Activated naive CD8-positive, alpha-beta T cell treated with anti-CD3 and anti-CD28 coated beads, Interleukin-2, amount 10 ng/mL, durations not matched to agents 7 days and 5 days (primary cell): ENCODE data around the gene CATSPER3. TPM values are rescaled to one million over a fixed set of nuclear protein-coding genes. Genes with fewer than 3 reads are reported as not detected.
A peak's percentile ranks its signal among the peaks of the same experiment; 100 is the strongest.

Experiments
- ATAC-seq: fragments of 150-1000 bp; cut with Tn5 transposase; one replicate; pipeline ENCODE4 v1.10.0; 2021; ENCODE audit warnings: low read depth, moderate library complexity
- POLR2A ChIA-PET: fragments of 350-600 bp; sonication (Branson Sonifier 250); formaldehyde crosslinking; loops from one replicate; lab custom pipeline; 2021; ENCODE audit warnings: antibody characterized with exemption; lab: Charles Lee
- DNase-seq: peaks from one replicate; pipeline ENCODE4 v3.0.0; 2021
- H3K27ac Mint-ChIP-seq: one replicate; pipeline ENCODE4 v1.8.0; 2022; ENCODE audit warnings: mild to moderate bottlenecking, mixed read lengths
- H3K27me3 Mint-ChIP-seq: one replicate; pipeline ENCODE4 v1.8.0; 2022; ENCODE audit warnings: mild to moderate bottlenecking, moderate library complexity, mixed read lengths
- H3K36me3 Mint-ChIP-seq: one replicate; pipeline ENCODE4 v1.8.0; 2021; ENCODE audit warnings: mild to moderate bottlenecking, mixed read lengths
- H3K4me1 Mint-ChIP-seq: one replicate; pipeline ENCODE4 v1.8.0; 2021; ENCODE audit warnings: mixed read lengths
- H3K4me3 Mint-ChIP-seq: one replicate; pipeline ENCODE4 v1.8.0; 2022; ENCODE audit warnings: mild to moderate bottlenecking, moderate library complexity, mixed read lengths
- H3K9me3 Mint-ChIP-seq: one replicate; pipeline ENCODE4 v1.8.0; 2021; ENCODE audit warnings: mixed read lengths
- microRNA-seq: library from miRNA; unstranded; fragments of <30 nt; microRNA quantifications from one replicate; pipeline ENCODE4 v1.2.0, GENCODE V29; 2022
- total RNA-seq, 2 experiments: library from RNA; stranded (reverse); gene quantifications; one replicate each; pipeline ENCODE4 v1.2.3, GENCODE V29; 2021

CATSPER3 gene
- total RNA-seq, 2 experiments from 2014 or later = 0.40 to 0.44 TPM

GRCh38 chr5:135053278-135053677 is 85.6 kb downstream of the CATSPER3 start:
- POLR2A ChIA-PET = no interaction called here
- Mint-ChIP-seq H3K27me3 (peaks cover 64% of the 10 kb centered on the region), H3K4me1 (peaks cover 6% of the 10 kb centered on the region), H3K4me3 (no peak overlapping the region), H3K9me3 (no peaks in the 10 kb centered on the region), H3K36me3 (peaks cover 1% of the 10 kb centered on the region), H3K27ac (no peak overlapping the region)
- peak; percentile 57 for ATAC-seq
- DNase-seq = no peak

GRCh38 chr5:135053989-135054388 is 86.3 kb downstream of the CATSPER3 start:
- H3K4me1 Mint-ChIP-seq = peaks cover 6% of the 10 kb centered on the region
- ATAC-seq (no peak), DNase-seq (no peak)
- H3K4me3 Mint-ChIP-seq = no peak overlapping the region
- POLR2A ChIA-PET = no interaction called here
- no peaks in the 10 kb centered on the region for H3K9me3 Mint-ChIP-seq
- H3K36me3 Mint-ChIP-seq = peaks cover 1% of the 10 kb centered on the region
- no peak overlapping the region for H3K27ac Mint-ChIP-seq
- H3K27me3 Mint-ChIP-seq = peaks cover 59% of the 10 kb centered on the region

DNA sequence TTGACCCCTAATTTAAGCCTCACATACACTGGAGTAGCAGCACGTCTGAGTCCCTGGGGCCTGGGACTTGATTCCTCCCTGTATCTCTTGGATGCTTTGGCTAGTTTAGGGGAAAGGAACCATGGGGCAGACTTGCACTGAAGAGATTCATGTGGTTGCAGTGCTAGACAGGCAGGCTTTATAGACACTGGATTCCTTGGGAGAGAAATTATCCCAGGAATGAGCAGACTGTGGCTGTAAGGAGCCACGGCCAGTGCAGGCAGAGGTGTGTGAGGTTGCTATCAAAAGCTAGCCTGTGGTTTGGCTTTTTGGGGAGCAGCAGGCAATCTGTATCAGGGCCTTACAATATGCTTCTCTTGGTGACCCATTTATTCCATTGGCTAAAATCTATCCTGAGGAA is 86.8 kb downstream of the CATSPER3 start:
- Mint-ChIP-seq H3K27ac (no peak overlapping the region), H3K9me3 (no peaks in the 10 kb centered on the region), H3K36me3 (peaks cover 1% of the 10 kb centered on the region), H3K4me3 (no peak overlapping the region), H3K27me3 (peaks cover 56% of the 10 kb centered on the region), H3K4me1 (peaks cover 6% of the 10 kb centered on the region)
- POLR2A ChIA-PET = no interaction called here
- no peak for DNase-seq
- no peak for ATAC-seq

- DNase-seq = no peak
- Mint-ChIP-seq H3K9me3 (no peaks in the 10 kb centered on the region), H3K36me3 (peaks cover 1% of the 10 kb centered on the region), H3K4me1 (peaks cover 6% of the 10 kb centered on the region), H3K4me3 (no peak overlapping the region), H3K27ac (no peak overlapping the region), H3K27me3 (peaks cover 49% of the 10 kb centered on the region)
- POLR2A ChIA-PET = no interaction called here
- no peak for ATAC-seq
Measured at GRCh38 chr5:135055396-135055795, 87.7 kb downstream of the CATSPER3 start.

- no peak for DNase-seq
- Mint-ChIP-seq H3K27me3 (peaks cover 44% of the 10 kb centered on the region), H3K4me1 (peaks cover 3% of the 10 kb centered on the region), H3K9me3 (no peaks in the 10 kb centered on the region), H3K36me3 (no peaks in the 10 kb centered on the region), H3K4me3 (no peak overlapping the region), H3K27ac (no peak overlapping the region)
- ATAC-seq = no peak
- POLR2A ChIA-PET = no interaction called here
Measured at GRCh38 chr5:135056316-135057030, 88.8 kb downstream of the CATSPER3 start.

GRCh38 chr5:135057233-135057632 is 89.5 kb downstream of the CATSPER3 start:
- ATAC-seq (no peak), DNase-seq (no peak)
- peaks cover 36% of the 10 kb centered on the region for H3K27me3 Mint-ChIP-seq
- H3K36me3 Mint-ChIP-seq = no peaks in the 10 kb centered on the region
- no peaks in the 10 kb centered on the region for H3K9me3 Mint-ChIP-seq
- H3K4me1 Mint-ChIP-seq = peaks cover 3% of the 10 kb centered on the region
- H3K27ac Mint-ChIP-seq = no peak overlapping the region
- POLR2A ChIA-PET = no interaction called here
- H3K4me3 Mint-ChIP-seq = no peak overlapping the region

DNA sequence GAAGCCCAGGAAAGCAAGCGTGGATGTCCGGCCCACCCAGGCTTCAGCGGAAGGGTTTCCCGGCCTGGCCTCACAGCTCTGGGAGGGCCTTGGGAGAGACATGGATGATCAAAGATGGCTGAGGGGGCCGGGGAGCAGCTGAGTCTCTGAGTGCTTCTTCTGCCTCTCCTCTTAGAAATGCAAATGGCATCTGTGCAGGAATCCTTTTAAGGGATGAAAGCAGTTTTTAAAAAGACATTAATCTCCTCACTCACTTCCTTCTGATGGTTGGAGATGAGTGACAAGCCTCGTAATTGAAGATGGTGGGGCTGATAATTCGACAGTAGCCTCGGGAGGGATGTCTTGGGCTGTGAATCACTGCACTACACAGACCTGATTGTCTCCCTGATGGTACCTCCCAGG is 90.6 kb downstream of the CATSPER3 start:
- Mint-ChIP-seq H3K4me1 (peaks cover 2% of the 10 kb centered on the region), H3K9me3 (no peaks in the 10 kb centered on the region), H3K27ac (no peak overlapping the region), H3K36me3 (no peaks in the 10 kb centered on the region), H3K4me3 (no peak overlapping the region), H3K27me3 (peaks cover 28% of the 10 kb centered on the region)
- POLR2A ChIA-PET = no interaction called here
- ATAC-seq (no peak), DNase-seq (no peak)

- Mint-ChIP-seq H3K9me3 (no peaks in the 10 kb centered on the region), H3K27ac (no peak overlapping the region), H3K4me3 (no peak overlapping the region), H3K36me3 (no peaks in the 10 kb centered on the region), H3K4me1 (no peaks in the 10 kb centered on the region), H3K27me3 (peaks cover 19% of the 10 kb centered on the region)
- POLR2A ChIA-PET = no interaction called here
- ATAC-seq (no peak), DNase-seq (peak; percentile 11)
Measured at GRCh38 chr5:135059000-135059923, 91.6 kb downstream of the CATSPER3 start.

DNA sequence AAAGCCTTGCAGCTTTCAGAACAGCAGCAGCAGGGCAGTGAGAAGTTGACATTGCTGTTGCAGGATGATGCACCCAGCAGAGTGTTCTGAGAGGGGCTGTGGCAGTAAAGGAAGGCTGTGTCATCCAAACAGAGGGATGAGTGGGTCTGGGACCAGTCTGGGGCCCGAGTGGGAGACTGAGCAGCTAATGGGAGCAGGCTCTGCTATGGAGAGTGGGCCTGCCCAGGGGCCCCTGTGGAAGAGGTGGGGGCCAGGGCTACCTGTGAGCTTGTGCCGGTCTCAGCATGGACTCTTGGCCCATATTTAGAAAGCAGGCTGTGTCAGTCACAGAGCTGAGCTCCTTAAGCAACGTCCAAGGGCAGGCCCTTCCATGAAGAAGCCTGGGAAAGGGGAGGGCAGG is 92.3 kb downstream of the CATSPER3 start:
- Mint-ChIP-seq H3K9me3 (no peaks in the 10 kb centered on the region), H3K27ac (no peak overlapping the region)
- no peak for ATAC-seq

GRCh38 chr5:135061001-135061400 is 93.3 kb downstream of the CATSPER3 start:
- no peak overlapping the region for H3K4me3 Mint-ChIP-seq
- no peaks in the 10 kb centered on the region for H3K36me3 Mint-ChIP-seq
- POLR2A ChIA-PET = no interaction called here

More for the DNA sequence above, 92.3 kb downstream of the CATSPER3 start:
- H3K27me3 Mint-ChIP-seq = peaks cover 13% of the 10 kb centered on the region
- H3K36me3 Mint-ChIP-seq = no peaks in the 10 kb centered on the region
- DNase-seq = peak; percentile 16
- POLR2A ChIA-PET = no interaction called here
- no peak overlapping the region for H3K4me3 Mint-ChIP-seq
- no peaks in the 10 kb centered on the region for H3K4me1 Mint-ChIP-seq

More at GRCh38 chr5:135061001-135061400, 93.3 kb downstream of the CATSPER3 start:
- peaks cover 11% of the 10 kb centered on the region for H3K27me3 Mint-ChIP-seq
- H3K4me1 Mint-ChIP-seq = no peaks in the 10 kb centered on the region
- ATAC-seq (no peak), DNase-seq (peak; percentile 15)
- H3K27ac Mint-ChIP-seq = no peak overlapping the region
- H3K9me3 Mint-ChIP-seq = no peaks in the 10 kb centered on the region

Small RNA genes within 50 kb of the gene (microRNA-seq; reads per million reads assigned to microRNA genes)
- not detected for gene MIR4461

Other genes starting within 250 kb of the CATSPER3 start
- 10 to 100 TPM; 24.4 to 24.7 TPM for gene CAMLG, start 229.4 kb upstream of the CATSPER3 start, total RNA-seq
- 10 to 100 TPM; 72.7 to 76.5 TPM for gene DDX46, start 209.1 kb upstream of the CATSPER3 start, total RNA-seq
- gene C5orf24, start 121.9 kb upstream of the CATSPER3 start, total RNA-seq = 10 to 100 TPM; 32.4 to 37.0 TPM
- gene TXNDC15, start 93.5 kb upstream of the CATSPER3 start, total RNA-seq = 10 to 100 TPM; 37.7 to 41.1 TPM
- gene PCBD2, start 62.8 kb upstream of the CATSPER3 start, total RNA-seq = 10 to 100 TPM; 14.4 to 15.2 TPM
- gene PITX1, start 66.3 kb downstream of the CATSPER3 start, total RNA-seq = not detected